SK-N-SH (cell line): Measurements from ENCODE around the gene PIGX. TPM values are rescaled to one million over a fixed set of nuclear protein-coding genes. Genes with fewer than 3 reads are reported as not detected.

Experiments
- CTCF ChIA-PET: fragments of 300-600, 350-600 bp; formaldehyde crosslinking; extraction: SDS; loops from one replicate; lab custom pipeline; 2021; lab: Yijun Ruan, JAX
- POLR2A ChIA-PET: fragments of 350-600 bp; sonication (Branson Sonifier 250); formaldehyde crosslinking; extraction: SDS; loops from one replicate; lab custom pipeline; 2020; ENCODE audit warnings: antibody characterized with exemption, inconsistent platforms; lab: Yijun Ruan, JAX
- DNase-seq: peaks from one replicate; pipeline ENCODE4 v3.0.0; 2012
- H2AFZ ChIP-seq: fragments of 200-600 bp; sonication (generic); 2 replicates; pipeline ENCODE4 v1.8.1; 2016; ENCODE audit warnings: antibody characterized with exemption, mild to moderate bottlenecking, low read depth
- H3F3A ChIP-seq: fragments of 200-600 bp; sonication (generic); replicated peaks from 2 replicates; pipeline ENCODE3; 2016; ENCODE audit warnings: antibody characterized with exemption, mild to moderate bottlenecking; ENCODE audit not compliant: insufficient read depth
- H3K27ac ChIP-seq, 2 experiments: fragments of 200-500 bp in 1 of 2; fragments of 200-600 bp in 1 of 2; sonication (Bioruptor generic) in 1 of 2; sonication (generic), shearing (Covaris generic) in 1 of 2; 2 replicates each; pipeline versions ENCODE4 v1.5.1 to v1.6.1; 2014 to 2016; ENCODE audit warnings: low read depth in 2 of 2, inconsistent platforms in 1 of 2, low read length in 1 of 2, mild to moderate bottlenecking in 1 of 2, mixed read lengths in 1 of 2
- H3K27me3 ChIP-seq: fragments of 200-600 bp; sonication (generic), shearing (Covaris generic); 2 replicates; pipeline ENCODE4 v1.6.1; 2016; ENCODE audit warnings: mixed run types; ENCODE audit not compliant: insufficient read depth
- H3K36me3 ChIP-seq, 2 experiments: fragments of 200-500 bp in 1 of 2; fragments of 200-600 bp in 1 of 2; sonication (Bioruptor generic) in 1 of 2; sonication (generic) in 1 of 2; replicated peaks in 1 of 2; 2 replicates each; pipeline versions ENCODE3 to v1.5.1; 2014 to 2016; ENCODE audit warnings: low read length in 1 of 2, mild to moderate bottlenecking in 1 of 2; ENCODE audit not compliant: insufficient read depth in 2 of 2, control insufficient read depth in 1 of 2
- H3K4me1 ChIP-seq, 2 experiments: fragments of 200-500 bp in 1 of 2; fragments of 200-600 bp in 1 of 2; sonication (Bioruptor generic) in 1 of 2; sonication (generic), shearing (Covaris generic) in 1 of 2; 2 replicates each; pipeline versions ENCODE4 v1.5.1 to v1.6.1; 2014 to 2016; ENCODE audit warnings: low read depth in 1 of 2, low read length in 1 of 2, mixed run types in 1 of 2; ENCODE audit not compliant: insufficient read depth in 2 of 2, control insufficient read depth in 1 of 2
- H3K4me2 ChIP-seq: fragments of 200-600 bp; sonication (generic), shearing (Covaris generic); 2 replicates; pipeline ENCODE4 v1.6.1; 2017; ENCODE audit warnings: mixed run types
- H3K4me3 ChIP-seq, 2 experiments: fragments of 200-500 bp in 1 of 2; fragments of 200-600 bp in 1 of 2; sonication (Bioruptor generic) in 1 of 2; sonication (generic), shearing (Covaris generic) in 1 of 2; 2 replicates each; pipeline versions ENCODE4 v1.5.1 to v1.8.1; 2014 to 2016; ENCODE audit warnings: low read depth in 2 of 2, inconsistent platforms in 1 of 2, low read length in 1 of 2, mild to moderate bottlenecking in 1 of 2, mixed read lengths in 1 of 2, moderate library complexity in 1 of 2
- H3K79me2 ChIP-seq: fragments of 200-600 bp; sonication (generic); 2 replicates; pipeline ENCODE4 v1.8.1; 2017; ENCODE audit warnings: mild to moderate bottlenecking; ENCODE audit not compliant: insufficient read depth
- H3K9ac ChIP-seq: fragments of 200-600 bp; sonication (generic); 2 replicates; pipeline ENCODE4 v1.6.1; 2017; ENCODE audit warnings: mixed run types
- H3K9me2 ChIP-seq: fragments of 200-600 bp; sonication (generic); 2 replicates; pipeline ENCODE4 v1.6.1; 2017; ENCODE audit warnings: mixed run types
- H3K9me3 ChIP-seq: fragments of 200-600 bp; sonication (generic); 2 replicates; pipeline ENCODE4 v1.6.1; 2017; ENCODE audit warnings: mixed run types, mild to moderate bottlenecking, moderate library complexity
- H4K20me1 ChIP-seq: fragments of 200-600 bp; sonication (generic); 2 replicates; pipeline ENCODE4 v1.6.1; 2017; ENCODE audit warnings: mild to moderate bottlenecking, mixed run types; ENCODE audit not compliant: insufficient read depth
- CHD2 ChIP-seq: fragments of 150-350 bp; IDR thresholded peaks from 2 replicates; pipeline ENCODE4 v1.6.1; 2018; ENCODE audit warnings: low read length; ENCODE audit not compliant: partially characterized antibody
- ELF1 ChIP-seq: IDR thresholded peaks from 2 replicates; pipeline ENCODE4 v1.4.0; 2012
- EP300 ChIP-seq, 2 experiments: IDR thresholded peaks; 2 replicates each; pipeline versions ENCODE4 v1.4.0 to v1.6.1; 2012; ENCODE audit warnings: borderline replicate concordance in 1 of 2, low read depth in 1 of 2, low read length in 1 of 2
- FOSL2 ChIP-seq: IDR thresholded peaks from 2 replicates; pipeline ENCODE4 v1.4.0; 2012; ENCODE audit warnings: low read depth, mild to moderate bottlenecking, moderate library complexity, borderline replicate concordance
- GABPA ChIP-seq: IDR thresholded peaks from 2 replicates; pipeline ENCODE4 v1.4.0; 2012; ENCODE audit warnings: low read depth, mild to moderate bottlenecking
- GATA2 ChIP-seq: sonication (generic); formaldehyde crosslinking; IDR thresholded peaks from 2 replicates; pipeline ENCODE4 v1.5.0; 2020; ENCODE audit warnings: mild to moderate bottlenecking, missing genetic modification reagents
- IRF3 ChIP-seq: fragments of 150-350 bp; IDR thresholded peaks from 2 replicates; pipeline ENCODE4 v1.6.1; 2016; ENCODE audit warnings: mild to moderate bottlenecking, low read depth, low read length
- JUND ChIP-seq: IDR thresholded peaks from 2 replicates; pipeline ENCODE4 v1.4.0; 2012
- MEF2A ChIP-seq: IDR thresholded peaks from 2 replicates; pipeline ENCODE4 v1.4.0; 2012; ENCODE audit warnings: low read depth, borderline replicate concordance
- NRF1 ChIP-seq: IDR thresholded peaks from 2 replicates; pipeline ENCODE4 v1.6.1; 2012; ENCODE audit warnings: low read depth, mild to moderate bottlenecking, low read length
- POLR2AphosphoS5 ChIP-seq: IDR thresholded peaks from 2 replicates; pipeline ENCODE4 v1.6.1; 2012; ENCODE audit warnings: low read depth, low read length
- RAD21 ChIP-seq: IDR thresholded peaks from 2 replicates; pipeline ENCODE4 v1.6.1; 2012; ENCODE audit warnings: mild to moderate bottlenecking, low read length
- RXRA ChIP-seq: IDR thresholded peaks from 2 replicates; pipeline ENCODE4 v1.4.0; 2012; ENCODE audit warnings: low read depth, mild to moderate bottlenecking, borderline replicate concordance
- SIN3A ChIP-seq: IDR thresholded peaks from 2 replicates; pipeline ENCODE4 v1.6.1; 2012; ENCODE audit warnings: low read depth, mild to moderate bottlenecking, low read length, moderate library complexity, borderline replicate concordance
- SMC3 ChIP-seq: IDR thresholded peaks from 2 replicates; pipeline ENCODE4 v1.6.1; 2012; ENCODE audit warnings: low read depth, low read length, improper control_type of control experiment
- TAF1 ChIP-seq: IDR thresholded peaks from 2 replicates; pipeline ENCODE4 v1.6.1; 2012; ENCODE audit warnings: low read depth, mild to moderate bottlenecking, low read length, moderate library complexity, borderline replicate concordance
- TCF12 ChIP-seq: IDR thresholded peaks from 2 replicates; pipeline ENCODE4 v1.4.0; 2012
- USF1 ChIP-seq: IDR thresholded peaks from 2 replicates; pipeline ENCODE4 v1.4.0; 2012; ENCODE audit warnings: low read depth, borderline replicate concordance
- YY1 ChIP-seq: IDR thresholded peaks from 2 replicates; pipeline ENCODE4 v1.4.0; 2012; ENCODE audit warnings: low read depth, mild to moderate bottlenecking
- WGBS: methylation state at CpG from one replicate; pipeline ENCODE4 v1.1.6; 2017; ENCODE audit warnings: low lambda C conversion rate; 5-methylcytosine and 5-hydroxymethylcytosine counted together
- polyA plus RNA-seq, 3 experiments: library from polyadenylated mRNA; depleted of rRNA; stranded (reverse); fragments of >200 nt; gene quantifications; 2 replicates each; pipeline ENCODE4 v1.2.3, GENCODE V29; 2012
- TF ChIP-seq, protein P1 (sequence below): fragments of 150-350 bp; IDR thresholded peaks from 2 replicates; pipeline ENCODE4 v1.6.1; 2017; ENCODE audit warnings: antibody characterized with exemption, low read length, low read depth, borderline replicate concordance
- TF ChIP-seq, protein P2 (sequence below): fragments of 200-600 bp; sonication (generic); IDR thresholded peaks from 2 replicates; pipeline ENCODE4 v1.6.1; 2017; ENCODE audit warnings: antibody characterized with exemption, mild to moderate bottlenecking, moderate library complexity
- TF ChIP-seq, protein P3 (sequence below): IDR thresholded peaks from 2 replicates; pipeline ENCODE4 v1.6.1; 2012; ENCODE audit warnings: mild to moderate bottlenecking, low read depth, low read length, moderate library complexity

PIGX gene
- polyA plus RNA-seq, 1 of the 3 experiments (the other 2 are of a cell fraction), result 15.5 TPM

DNA sequence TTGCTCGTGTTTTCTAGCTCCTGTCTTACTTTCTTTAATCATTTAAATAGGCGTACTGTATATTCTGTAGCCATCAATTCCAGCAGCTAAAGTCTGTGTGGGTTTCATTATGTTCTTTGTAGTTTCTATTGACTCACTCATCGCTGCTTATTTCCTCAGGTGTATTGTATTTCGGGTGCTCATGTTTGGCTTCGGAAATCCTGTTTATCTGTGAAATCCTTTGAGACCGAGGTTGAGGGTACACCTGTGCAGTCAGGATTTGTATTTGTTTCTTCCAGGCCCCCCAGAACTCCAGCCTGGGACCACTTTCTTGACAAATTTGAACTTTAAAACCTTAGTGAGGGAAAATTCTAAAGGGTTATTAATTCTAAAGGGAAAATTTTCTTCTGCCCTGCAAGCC is 25.5 kb downstream of the PIGX start (continued):
- TF ChIP-seq TAF1 (no peak), RXRA (no peak), SIN3A (no peak), RAD21 (no peak), MEF2A (no peak), NRF1 (no peak), USF1 (no peak), SMC3 (no peak), FOSL2 (no peak), GATA2 (no peak)

GRCh38 chr3:196739671-196740480 is 27.7 kb downstream of the PIGX start, which contains the start of gene PAK2:
Gene PAK2, plus strand, starts transcription at chr3:196739857. Its CDS starts 42,790 bp downstream, at chr3:196782647.
- peak; percentile 95 for DNase-seq
- Histone ChIP-seq H3K4me1 (peaks cover 0 to 2% of the 10 kb centered on the region in 2 experiments; a peak in 2 of 4 replicates), H2AFZ (peak within 1 kb of the TSS; percentile 78), H3K4me3 (peak within 1 kb of the TSS; percentile 76 to 87), H4K20me1 (peaks cover 35% of the 10 kb centered on the region), H3K79me2 (peaks cover 51% of the 10 kb centered on the region), H3K9me3 (peaks cover 5% of the 10 kb centered on the region; the same call in 1 of the 2 replicates), H3K4me2 (peak within 1 kb of the TSS; percentile 73), H3K27ac (peak within 1 kb of the TSS; percentile 88 to 93), H3K27me3 (no peaks in the 10 kb centered on the region), H3K9me2 (no peaks in the 10 kb centered on the region), H3K9ac (peak within 1 kb of the TSS; percentile 94), H3K36me3 (peaks cover 0 to 12% of the 10 kb centered on the region in 2 experiments), H3F3A (peaks cover 14% of the 10 kb centered on the region)
- ChIA-PET CTCF (interaction anchor here (1.5 to 1.8 kb wide), 2 partner anchors 123 to 211 kb away, joined by 3 to 4 read pairs; no protein-coding TSS in a partner anchor), POLR2A (interaction anchor here (0.8 to 2.0 kb wide), 5 partner anchors 9 to 202 kb away, joined by 3 to 9 read pairs (median 5); partner anchors contain the start of genes CEP19, NCBP2, PIGX and SENP5)
- 1% methylated on average over 18 of the region's 86 CpGs for WGBS
- peak; percentile 58 for TF ChIP-seq CHD2
- TF ChIP-seq, protein P1, sequence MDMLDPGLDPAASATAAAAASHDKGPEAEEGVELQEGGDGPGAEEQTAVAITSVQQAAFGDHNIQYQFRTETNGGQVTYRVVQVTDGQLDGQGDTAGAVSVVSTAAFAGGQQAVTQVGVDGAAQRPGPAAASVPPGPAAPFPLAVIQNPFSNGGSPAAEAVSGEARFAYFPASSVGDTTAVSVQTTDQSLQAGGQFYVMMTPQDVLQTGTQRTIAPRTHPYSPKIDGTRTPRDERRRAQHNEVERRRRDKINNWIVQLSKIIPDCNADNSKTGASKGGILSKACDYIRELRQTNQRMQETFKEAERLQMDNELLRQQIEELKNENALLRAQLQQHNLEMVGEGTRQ, result no peak
- TF ChIP-seq POLR2AphosphoS5, result peak; percentile 79
- TF ChIP-seq EP300 (IDR thresholded peaks at IDR 0.05; ENCODE audit: borderline replicate concordance in 1 of 2, low read depth in 1 of 2, low read length in 1 of 2), result no peak
- no peak for TF ChIP-seq SMC3
- TF ChIP-seq YY1, result peak; percentile 76
- TF ChIP-seq GABPA, result peak; percentile 46; the same call in 1 of the 2 replicates
- no peak for TF ChIP-seq JUND
- TF ChIP-seq, protein P2, sequence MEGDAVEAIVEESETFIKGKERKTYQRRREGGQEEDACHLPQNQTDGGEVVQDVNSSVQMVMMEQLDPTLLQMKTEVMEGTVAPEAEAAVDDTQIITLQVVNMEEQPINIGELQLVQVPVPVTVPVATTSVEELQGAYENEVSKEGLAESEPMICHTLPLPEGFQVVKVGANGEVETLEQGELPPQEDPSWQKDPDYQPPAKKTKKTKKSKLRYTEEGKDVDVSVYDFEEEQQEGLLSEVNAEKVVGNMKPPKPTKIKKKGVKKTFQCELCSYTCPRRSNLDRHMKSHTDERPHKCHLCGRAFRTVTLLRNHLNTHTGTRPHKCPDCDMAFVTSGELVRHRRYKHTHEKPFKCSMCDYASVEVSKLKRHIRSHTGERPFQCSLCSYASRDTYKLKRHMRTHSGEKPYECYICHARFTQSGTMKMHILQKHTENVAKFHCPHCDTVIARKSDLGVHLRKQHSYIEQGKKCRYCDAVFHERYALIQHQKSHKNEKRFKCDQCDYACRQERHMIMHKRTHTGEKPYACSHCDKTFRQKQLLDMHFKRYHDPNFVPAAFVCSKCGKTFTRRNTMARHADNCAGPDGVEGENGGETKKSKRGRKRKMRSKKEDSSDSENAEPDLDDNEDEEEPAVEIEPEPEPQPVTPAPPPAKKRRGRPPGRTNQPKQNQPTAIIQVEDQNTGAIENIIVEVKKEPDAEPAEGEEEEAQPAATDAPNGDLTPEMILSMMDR, result no peak
- TF ChIP-seq TAF1, result peak; percentile 90
- TF ChIP-seq TCF12, result no peak
- TF ChIP-seq, protein P3, sequence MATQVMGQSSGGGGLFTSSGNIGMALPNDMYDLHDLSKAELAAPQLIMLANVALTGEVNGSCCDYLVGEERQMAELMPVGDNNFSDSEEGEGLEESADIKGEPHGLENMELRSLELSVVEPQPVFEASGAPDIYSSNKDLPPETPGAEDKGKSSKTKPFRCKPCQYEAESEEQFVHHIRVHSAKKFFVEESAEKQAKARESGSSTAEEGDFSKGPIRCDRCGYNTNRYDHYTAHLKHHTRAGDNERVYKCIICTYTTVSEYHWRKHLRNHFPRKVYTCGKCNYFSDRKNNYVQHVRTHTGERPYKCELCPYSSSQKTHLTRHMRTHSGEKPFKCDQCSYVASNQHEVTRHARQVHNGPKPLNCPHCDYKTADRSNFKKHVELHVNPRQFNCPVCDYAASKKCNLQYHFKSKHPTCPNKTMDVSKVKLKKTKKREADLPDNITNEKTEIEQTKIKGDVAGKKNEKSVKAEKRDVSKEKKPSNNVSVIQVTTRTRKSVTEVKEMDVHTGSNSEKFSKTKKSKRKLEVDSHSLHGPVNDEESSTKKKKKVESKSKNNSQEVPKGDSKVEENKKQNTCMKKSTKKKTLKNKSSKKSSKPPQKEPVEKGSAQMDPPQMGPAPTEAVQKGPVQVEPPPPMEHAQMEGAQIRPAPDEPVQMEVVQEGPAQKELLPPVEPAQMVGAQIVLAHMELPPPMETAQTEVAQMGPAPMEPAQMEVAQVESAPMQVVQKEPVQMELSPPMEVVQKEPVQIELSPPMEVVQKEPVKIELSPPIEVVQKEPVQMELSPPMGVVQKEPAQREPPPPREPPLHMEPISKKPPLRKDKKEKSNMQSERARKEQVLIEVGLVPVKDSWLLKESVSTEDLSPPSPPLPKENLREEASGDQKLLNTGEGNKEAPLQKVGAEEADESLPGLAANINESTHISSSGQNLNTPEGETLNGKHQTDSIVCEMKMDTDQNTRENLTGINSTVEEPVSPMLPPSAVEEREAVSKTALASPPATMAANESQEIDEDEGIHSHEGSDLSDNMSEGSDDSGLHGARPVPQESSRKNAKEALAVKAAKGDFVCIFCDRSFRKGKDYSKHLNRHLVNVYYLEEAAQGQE, result 0 out of 2 replicates have a peak, but pooled peaks have one; percentile 13
- no peak for TF ChIP-seq NRF1
- 0 out of 2 replicates have a peak, but pooled peaks have one; percentile 39 for TF ChIP-seq ELF1
- no peak for TF ChIP-seq IRF3
- TF ChIP-seq RXRA, result no peak
